ENCODE data around the gene KIFAP3.

DNA sequence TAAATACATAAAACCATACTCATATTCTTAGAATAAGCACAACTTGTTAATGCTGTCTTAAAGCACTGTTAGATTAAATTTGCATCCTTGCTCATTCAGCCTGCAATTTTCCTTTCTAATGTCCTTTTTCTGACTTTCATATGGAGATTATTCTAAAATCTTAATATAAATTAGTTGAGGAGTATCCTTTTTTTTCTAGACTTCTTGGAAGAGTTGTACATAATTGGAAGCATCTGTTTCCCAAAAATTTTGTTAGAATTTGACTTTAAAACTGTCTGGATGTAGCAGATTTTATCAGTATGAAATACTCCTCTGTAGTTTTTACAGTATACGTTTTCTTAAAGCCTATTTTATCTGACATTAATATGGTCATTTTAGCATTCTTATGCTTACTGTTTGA is 9.7 kb downstream of the KIFAP3 start:
- TF ChIP-seq, protein P1, sequence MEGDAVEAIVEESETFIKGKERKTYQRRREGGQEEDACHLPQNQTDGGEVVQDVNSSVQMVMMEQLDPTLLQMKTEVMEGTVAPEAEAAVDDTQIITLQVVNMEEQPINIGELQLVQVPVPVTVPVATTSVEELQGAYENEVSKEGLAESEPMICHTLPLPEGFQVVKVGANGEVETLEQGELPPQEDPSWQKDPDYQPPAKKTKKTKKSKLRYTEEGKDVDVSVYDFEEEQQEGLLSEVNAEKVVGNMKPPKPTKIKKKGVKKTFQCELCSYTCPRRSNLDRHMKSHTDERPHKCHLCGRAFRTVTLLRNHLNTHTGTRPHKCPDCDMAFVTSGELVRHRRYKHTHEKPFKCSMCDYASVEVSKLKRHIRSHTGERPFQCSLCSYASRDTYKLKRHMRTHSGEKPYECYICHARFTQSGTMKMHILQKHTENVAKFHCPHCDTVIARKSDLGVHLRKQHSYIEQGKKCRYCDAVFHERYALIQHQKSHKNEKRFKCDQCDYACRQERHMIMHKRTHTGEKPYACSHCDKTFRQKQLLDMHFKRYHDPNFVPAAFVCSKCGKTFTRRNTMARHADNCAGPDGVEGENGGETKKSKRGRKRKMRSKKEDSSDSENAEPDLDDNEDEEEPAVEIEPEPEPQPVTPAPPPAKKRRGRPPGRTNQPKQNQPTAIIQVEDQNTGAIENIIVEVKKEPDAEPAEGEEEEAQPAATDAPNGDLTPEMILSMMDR (conservative IDR thresholded peaks at IDR 0.05 in 1 of 2, IDR thresholded peaks at IDR 0.05 in 1 of 2; ENCODE audit: low read depth in 1 of 2, low read length in 2 of 2): no peak
- no peak for TF ChIP-seq EZH2 (IDR thresholded peaks at IDR 0.05; ENCODE audit: low read length, missing control alignments)
